OCI-LY3 (cell line): ENCODE measurements around the gene RSAD1.

Source experiments
- H2AFZ ChIP-seq: fragments of 200-600, 300-600 bp; shearing (Covaris generic); 2 replicates; pipeline ENCODE4 v1.6.0; 2014; ENCODE audit warnings: antibody characterized with exemption, low read depth, low read length
- H3K27ac ChIP-seq: fragments of 200-600, 300-600 bp; sonication (generic); 2 replicates; pipeline ENCODE4 v1.5.1; 2014; ENCODE audit warnings: mild to moderate bottlenecking, low read length, moderate library complexity, mixed read lengths
- H3K27me3 ChIP-seq: fragments of 200-600, 300-600 bp; sonication (generic); 2 replicates; pipeline ENCODE4 v1.6.1; 2014; ENCODE audit warnings: low read depth, low read length, mixed read lengths
- H3K36me3 ChIP-seq: fragments of 200-600, 300-600 bp; sonication (generic); replicated peaks from 2 replicates; pipeline ENCODE3; 2014; ENCODE audit warnings: low read depth, low read length, mixed read lengths
- H3K4me1 ChIP-seq: fragments of 300-600, 200-600 bp; sonication (generic); 2 replicates; pipeline ENCODE4 v1.6.1; 2014; ENCODE audit warnings: low read length, mixed read lengths
- H3K4me2 ChIP-seq: fragments of 200-600, 300-600 bp; sonication (generic); 2 replicates; pipeline ENCODE4 v1.6.1; 2014; ENCODE audit warnings: low read length, mixed read lengths
- H3K4me3 ChIP-seq: fragments of 300-600, 200-600 bp; sonication (generic); 2 replicates; pipeline ENCODE4 v1.5.1; 2014; ENCODE audit warnings: antibody characterized with exemption, mild to moderate bottlenecking, low read length, moderate library complexity
- H3K79me2 ChIP-seq: fragments of 300-600, 200-600 bp; shearing (Covaris generic); 2 replicates; pipeline ENCODE4 v1.6.1; 2014; ENCODE audit warnings: mild to moderate bottlenecking, low read length, mixed read lengths
- H3K9ac ChIP-seq: fragments of 300-600, 200-600 bp; shearing (Covaris generic); 2 replicates; pipeline ENCODE4 v1.6.0; 2014; ENCODE audit warnings: mild to moderate bottlenecking, low read length, moderate library complexity
- H3K9me3 ChIP-seq: fragments of 200-600, 300-600 bp; shearing (Covaris generic); 2 replicates; pipeline ENCODE4 v1.6.1; 2014; ENCODE audit warnings: low read length, mixed read lengths; ENCODE audit not compliant: insufficient read depth
- H4K20me1 ChIP-seq: fragments of 200-600, 300-600 bp; sonication (generic); 2 replicates; pipeline ENCODE4 v1.6.1; 2016; ENCODE audit warnings: low read length, mixed read lengths; ENCODE audit not compliant: insufficient read depth
- CTCF ChIP-seq: fragments of 200-600, 300-600 bp; sonication (generic); IDR thresholded peaks from 2 replicates; pipeline ENCODE4 v1.5.1; 2014; ENCODE audit warnings: antibody characterized with exemption, low read length, low read depth
- EZH2phosphoT487 ChIP-seq: fragments of 200-600 bp; shearing (Covaris generic); IDR thresholded peaks from 2 replicates; pipeline ENCODE4 v1.6.1; 2018; ENCODE audit warnings: antibody characterized with exemption, mixed run types, low read depth

Gene RSAD1

GRCh38 chr17:50458701-50459676 lies 19.7 kb upstream of the RSAD1 start:
- no peaks in the 10 kb centered on the region for H3K9me3 ChIP-seq
- no peaks in the 10 kb centered on the region for H3K27me3 ChIP-seq
- H3K9ac ChIP-seq = no peak overlapping the region
- no peak overlapping the region for H2AFZ ChIP-seq
- no peak overlapping the region for H3K4me2 ChIP-seq
- no peaks in the 10 kb centered on the region for H3K79me2 ChIP-seq
- no peak for TF ChIP-seq CTCF
- no peak for TF ChIP-seq EZH2phosphoT487
- no peaks in the 10 kb centered on the region for H3K36me3 ChIP-seq
- no peaks in the 10 kb centered on the region for H4K20me1 ChIP-seq
- no peak overlapping the region for H3K27ac ChIP-seq
- 0 out of 2 replicates have a peak, but pooled peaks cover 8% of the 10 kb centered on the region for H3K4me1 ChIP-seq
- H3K4me3 ChIP-seq = no peak overlapping the region

DNA sequence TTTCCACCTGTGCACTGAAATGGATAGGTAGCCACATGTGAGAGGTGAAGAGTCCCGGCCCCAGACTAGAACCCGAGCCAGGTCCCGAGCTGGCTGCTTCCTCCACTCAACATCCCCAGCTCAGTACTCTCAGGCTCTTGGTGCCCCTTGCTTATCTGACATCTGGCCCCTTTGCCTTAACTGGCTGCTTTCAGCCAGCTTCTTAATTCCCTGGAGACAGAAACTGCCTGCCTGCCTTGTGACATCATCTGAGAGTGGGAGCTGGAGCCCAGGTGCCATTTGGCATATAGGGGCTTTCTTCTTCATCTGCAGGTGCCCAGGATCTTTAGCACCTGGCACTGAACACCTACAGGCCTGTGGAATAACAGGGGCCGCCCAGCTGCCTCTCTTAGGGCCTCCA lies 18.9 kb upstream of the RSAD1 start:
- Histone ChIP-seq H3K27ac (no peak overlapping the region), H2AFZ (no peak overlapping the region), H3K4me2 (no peak overlapping the region), H3K27me3 (no peaks in the 10 kb centered on the region), H3K9ac (no peak overlapping the region), H3K36me3 (no peaks in the 10 kb centered on the region), H4K20me1 (no peaks in the 10 kb centered on the region), H3K79me2 (no peaks in the 10 kb centered on the region), H3K4me3 (no peak overlapping the region), H3K9me3 (no peaks in the 10 kb centered on the region), H3K4me1 (peaks cover 15% of the 10 kb centered on the region; the same call in 1 of the 2 replicates)
- TF ChIP-seq CTCF (no peak), EZH2phosphoT487 (no peak)

DNA sequence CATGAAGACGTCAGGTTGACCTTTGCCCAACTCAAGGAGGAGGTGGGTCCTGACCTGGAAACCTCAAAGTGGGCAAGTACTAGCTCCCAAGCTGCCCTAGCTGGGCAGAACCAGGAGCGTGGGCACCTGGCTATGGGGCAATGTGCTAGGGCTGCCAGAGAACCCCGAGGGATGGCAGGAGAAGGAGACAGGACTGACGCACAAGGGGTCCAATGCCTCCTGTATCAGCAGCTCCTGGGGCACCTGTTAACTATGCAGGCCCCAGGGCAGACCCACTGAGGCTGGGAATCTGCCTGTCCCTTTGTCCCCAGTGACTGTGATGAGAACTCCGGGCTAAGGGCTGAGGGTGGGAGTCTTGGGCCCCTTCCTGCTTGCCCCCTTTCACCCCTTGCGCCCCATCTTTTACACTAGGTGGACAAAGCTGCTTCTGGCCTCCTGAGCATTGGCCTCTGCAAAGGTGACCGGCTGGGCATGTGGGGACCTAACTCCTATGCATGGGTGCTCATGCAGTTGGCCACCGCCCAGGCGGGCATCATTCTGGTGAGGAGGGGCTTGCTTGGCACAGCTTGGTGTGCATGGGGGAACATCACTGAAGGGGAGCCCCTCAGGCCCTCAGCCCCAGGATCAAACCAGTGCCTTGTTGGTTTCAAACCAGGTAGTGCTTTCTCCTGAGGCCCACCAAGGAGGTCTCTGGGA lies 17.7 kb upstream of the RSAD1 start:
- Histone ChIP-seq H3K4me1 (peaks cover 15% of the 10 kb centered on the region; the same call in 1 of the 2 replicates), H3K9ac (no peak overlapping the region), H3K27ac (no peak overlapping the region), H3K4me2 (no peak overlapping the region), H3K36me3 (no peaks in the 10 kb centered on the region), H3K9me3 (no peaks in the 10 kb centered on the region), H2AFZ (no peak overlapping the region), H3K27me3 (no peaks in the 10 kb centered on the region), H4K20me1 (no peaks in the 10 kb centered on the region), H3K4me3 (no peak overlapping the region), H3K79me2 (no peaks in the 10 kb centered on the region)
- TF ChIP-seq CTCF = no peak
- no peak for TF ChIP-seq EZH2phosphoT487

- Histone ChIP-seq H3K36me3 (no peaks in the 10 kb centered on the region), H3K4me3 (no peak overlapping the region), H3K9me3 (no peaks in the 10 kb centered on the region), H3K27me3 (no peaks in the 10 kb centered on the region), H4K20me1 (no peaks in the 10 kb centered on the region), H3K27ac (no peak overlapping the region), H3K79me2 (no peaks in the 10 kb centered on the region), H3K4me1 (peaks cover 15% of the 10 kb centered on the region; the same call in 1 of the 2 replicates), H2AFZ (no peak overlapping the region), H3K9ac (no peak overlapping the region), H3K4me2 (no peak overlapping the region)
- no peak for TF ChIP-seq EZH2phosphoT487
- no peak for TF ChIP-seq CTCF
Observed at GRCh38 chr17:50461550-50462132, 17.0 kb upstream of the RSAD1 start.
